ENCODE data around the gene CCDC158. TPM values are rescaled to one million over a fixed set of nuclear protein-coding genes. Genes with fewer than 3 reads are reported as not detected.
"Not testable (repeated sequence)": the region's sequence is repeated elsewhere in the genome, so short reads cannot be mapped to it uniquely, and the experiment has no call there.

The CCDC158 gene
- polyA plus RNA-seq, 3 donors, result not detected

- Histone ChIP-seq H3K4me2 (replicated peaks; ENCODE audit: extremely low read depth, low read length, poor library complexity, severe bottlenecking) (no peak overlapping the region), H3K9ac (ENCODE audit: insufficient read depth, low read length, poor library complexity, severe bottlenecking) (no peak overlapping the region), H3K4me1 (ENCODE audit: control insufficient read depth in 1 of 2, insufficient read depth in 2 of 2, low read length in 2 of 2) (peaks cover 6 to 11% of the 10 kb centered on the region in 2 donors), H3K27ac (ENCODE audit: low read depth in 1 of 2, low read length in 2 of 2) (no peak overlapping the region), H3K36me3 (replicated peaks in 1 of 2; ENCODE audit: control insufficient read depth in 1 of 2, insufficient read depth in 2 of 2, low read length in 2 of 2) (no peaks in the 10 kb centered on the region), H3K4me3 (replicated peaks in 1 of 3; ENCODE audit: low read depth in 2 of 3, low read length in 3 of 3) (no peak overlapping the region), H4K20me1 (ENCODE audit: insufficient read depth, low read length) (no peaks in the 10 kb centered on the region), H2AFZ (ENCODE audit: insufficient read depth, low read depth, low read length, poor library complexity, severe bottlenecking) (no peak overlapping the region), H3K27me3 (ENCODE audit: control insufficient read depth in 2 of 2, insufficient read depth in 2 of 2, low read length in 2 of 2) (no peaks in the 10 kb centered on the region), H3K9me3 (replicated peaks in 1 of 2; ENCODE audit: control insufficient read depth in 1 of 2, insufficient read depth in 1 of 2, low read length in 2 of 2) (peaks cover 3 to 5% of the 10 kb centered on the region in 2 donors), H3K79me2 (ENCODE audit: insufficient read depth, low read length) (no peaks in the 10 kb centered on the region)
- 92% methylated on average over 1 of the region's 2 CpGs for WGBS (ENCODE audit: insufficient coverage)
- Mint-ChIP-seq H3K4me1 (peaks cover 28% of the 10 kb centered on the region), H3K9me3 (peaks cover 0 to 11% (median 7%) of the 10 kb centered on the region in 7 donors), H3K27me3 (ENCODE audit: low read depth in 3 of 3) (peaks cover 0 to 1% (median 0%) of the 10 kb centered on the region in 3 donors), H3K4me3 (no peak overlapping the region), H3K36me3 (peaks cover 0 to 4% of the 10 kb centered on the region in 2 donors), H3K27ac (no peak overlapping the region)
- no peak for TF ChIP-seq CTCF (IDR thresholded peaks at IDR 0.05)
- no peak for DNase-seq
- intact Hi-C loops (cut with micrococcal nuclease), result no loop called here
These were observed 127.2 kb downstream of the CCDC158 start for GRCh38 chr4:76293772-76294171.

GRCh38 chr4:76292730-76293129 is 128.2 kb downstream of the CCDC158 start:
- H3K27ac Mint-ChIP-seq, result no peak overlapping the region
- peaks cover 0 to 2% (median 1%) of the 10 kb centered on the region in 3 donors for H3K27me3 Mint-ChIP-seq (ENCODE audit: low read depth in 3 of 3)
- H3K4me2 ChIP-seq (replicated peaks; ENCODE audit: extremely low read depth, low read length, poor library complexity, severe bottlenecking), result no peak overlapping the region
- peaks cover 28% of the 10 kb centered on the region for H3K4me1 Mint-ChIP-seq
- WGBS (ENCODE audit: insufficient coverage), result 83% methylated on average over 2 of the region's 3 CpGs
- no peak overlapping the region for H3K4me3 Mint-ChIP-seq
- no peak for DNase-seq
- TF ChIP-seq CTCF (IDR thresholded peaks at IDR 0.05), result no peak
- H3K27me3 ChIP-seq (ENCODE audit: control insufficient read depth in 2 of 2, insufficient read depth in 2 of 2, low read length in 2 of 2), result no peaks in the 10 kb centered on the region
- intact Hi-C loops (cut with micrococcal nuclease), result no loop called here
- no peaks in the 10 kb centered on the region for H3K36me3 ChIP-seq (replicated peaks in 1 of 2; ENCODE audit: control insufficient read depth in 1 of 2, insufficient read depth in 2 of 2, low read length in 2 of 2)
- H3K36me3 Mint-ChIP-seq, result peaks cover 0 to 3% of the 10 kb centered on the region in 2 donors
- H3K27ac ChIP-seq (ENCODE audit: low read depth in 1 of 2, low read length in 2 of 2), result no peak overlapping the region
- no peaks in the 10 kb centered on the region for H3K79me2 ChIP-seq (ENCODE audit: insufficient read depth, low read length)
- no peak overlapping the region for H2AFZ ChIP-seq (ENCODE audit: insufficient read depth, low read depth, low read length, poor library complexity, severe bottlenecking)
- H4K20me1 ChIP-seq (ENCODE audit: insufficient read depth, low read length), result no peaks in the 10 kb centered on the region
- no peak overlapping the region for H3K9ac ChIP-seq (ENCODE audit: insufficient read depth, low read length, poor library complexity, severe bottlenecking)
- no peak overlapping the region for H3K4me3 ChIP-seq (replicated peaks in 1 of 3; ENCODE audit: low read depth in 2 of 3, low read length in 3 of 3)
- H3K4me1 ChIP-seq (ENCODE audit: control insufficient read depth in 1 of 2, insufficient read depth in 2 of 2, low read length in 2 of 2), result peaks cover 6 to 11% of the 10 kb centered on the region in 2 donors
- peaks cover 0 to 10% (median 1%) of the 10 kb centered on the region in 7 donors for H3K9me3 Mint-ChIP-seq
- no peaks in the 10 kb centered on the region for H3K9me3 ChIP-seq (replicated peaks in 1 of 2; ENCODE audit: control insufficient read depth in 1 of 2, insufficient read depth in 1 of 2, low read length in 2 of 2)

GRCh38 chr4:76287811-76288210 is 133.1 kb downstream of the CCDC158 start:
- H3K4me3 Mint-ChIP-seq; H3K4me3 ChIP-seq (replicated peaks in 1 of 3; ENCODE audit: low read depth in 2 of 3, low read length in 3 of 3); H3K36me3 ChIP-seq (replicated peaks in 1 of 2; ENCODE audit: control insufficient read depth in 1 of 2, insufficient read depth in 2 of 2, low read length in 2 of 2); H3K4me1 Mint-ChIP-seq; H3K79me2 ChIP-seq (ENCODE audit: insufficient read depth, low read length); H3K27ac ChIP-seq (ENCODE audit: low read depth in 1 of 2, low read length in 2 of 2); H3K9ac ChIP-seq (ENCODE audit: insufficient read depth, low read length, poor library complexity, severe bottlenecking); H3K36me3 Mint-ChIP-seq; H3K27me3 Mint-ChIP-seq (ENCODE audit: low read depth in 3 of 3); H3K9me3 Mint-ChIP-seq; H3K27ac Mint-ChIP-seq; H3K27me3 ChIP-seq (ENCODE audit: control insufficient read depth in 2 of 2, insufficient read depth in 2 of 2, low read length in 2 of 2); DNase-seq; H4K20me1 ChIP-seq (ENCODE audit: insufficient read depth, low read length); H2AFZ ChIP-seq (ENCODE audit: insufficient read depth, low read depth, low read length, poor library complexity, severe bottlenecking); H3K4me1 ChIP-seq (ENCODE audit: control insufficient read depth in 1 of 2, insufficient read depth in 2 of 2, low read length in 2 of 2); H3K4me2 ChIP-seq (replicated peaks; ENCODE audit: extremely low read depth, low read length, poor library complexity, severe bottlenecking); intact Hi-C loops (cut with micrococcal nuclease); H3K9me3 ChIP-seq (replicated peaks in 1 of 2; ENCODE audit: control insufficient read depth in 1 of 2, insufficient read depth in 1 of 2, low read length in 2 of 2): not testable (repeated sequence)
- WGBS (ENCODE audit: insufficient coverage), result 100% methylated on average over 1 of the region's 3 CpGs
